Lower leg skin (tissue), 4 donors: ENCODE data around the gene CADM4. TPM values are rescaled to one million over a fixed set of nuclear protein-coding genes. Genes with fewer than 3 reads are reported as not detected.

Experiments
- DNase-seq, 2 donors: peaks; one replicate each; pipeline ENCODE4 v3.0.0-alpha.2; 2019; ENCODE audit warnings: low spot score in 2 of 2
- H3K4me3 ChIP-seq: fragments of 200-600 bp; sonication (generic); 2 replicates; pipeline ENCODE4 v1.5.1; 2017; ENCODE audit warnings: mild to moderate bottlenecking, low read depth; ENCODE audit not compliant: poor library complexity, severe bottlenecking
- POLR2A ChIP-seq, 2 donors: fragments of 450-650 bp; IDR thresholded peaks; one replicate each; pipeline ENCODE4 v1.6.1; 2016 to 2017; ENCODE audit warnings: antibody characterized with exemption in 2 of 2, mild to moderate bottlenecking in 1 of 2, moderate library complexity in 1 of 2
- WGBS, 2 donors: methylation state at CpG; one replicate each; pipeline ENCODE4 v1.1.5; 2018; 5-methylcytosine and 5-hydroxymethylcytosine counted together
- intact Hi-C: fragments of 100-400 bp; cut with DNase I; formaldehyde crosslinking; loops from one replicate; pipeline ENCODE4 v1.15.0; 2023; ENCODE audit warnings: low total_unique reads
- total RNA-seq, 4 donors: library from RNA; depleted of rRNA; stranded (reverse); fragments of >200 nt; gene quantifications; one replicate each; pipeline ENCODE4 v1.1.0, GENCODE V29; 2016
- TF ChIP-seq, protein P1 (sequence below), 3 donors: fragments of 450-650 bp; IDR thresholded peaks; one replicate each; pipeline ENCODE4 v1.5.1; 2016; ENCODE audit warnings: antibody characterized with exemption in 3 of 3, mild to moderate bottlenecking in 3 of 3, moderate library complexity in 2 of 3

CADM4 gene
- total RNA-seq, 4 donors from 2014 or later, result 22.3 to 56.0 (median 29.6) TPM

DNA sequence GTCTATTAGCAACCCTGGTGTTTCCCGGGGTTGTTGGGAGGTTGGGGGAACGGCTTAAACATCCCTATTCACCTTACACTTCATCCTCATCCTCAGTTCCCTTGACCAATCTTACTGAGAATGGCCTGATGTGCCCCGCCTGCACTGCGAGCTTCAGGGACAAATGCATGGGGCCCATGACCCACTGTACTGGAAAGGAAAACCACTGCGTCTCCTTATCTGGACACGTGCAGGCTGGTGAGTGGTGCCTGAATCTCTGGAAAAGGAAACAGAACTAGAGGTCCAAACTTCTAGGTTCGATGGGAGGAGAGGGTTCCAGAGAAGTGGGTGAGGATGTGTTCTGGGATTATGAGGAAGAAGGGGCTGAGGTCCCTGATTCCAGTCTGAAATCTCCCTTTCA, 58.2 kb downstream of the CADM4 start:
- TF ChIP-seq POLR2A (IDR thresholded peaks at IDR 0.05), result no peak
- TF ChIP-seq, protein P1, sequence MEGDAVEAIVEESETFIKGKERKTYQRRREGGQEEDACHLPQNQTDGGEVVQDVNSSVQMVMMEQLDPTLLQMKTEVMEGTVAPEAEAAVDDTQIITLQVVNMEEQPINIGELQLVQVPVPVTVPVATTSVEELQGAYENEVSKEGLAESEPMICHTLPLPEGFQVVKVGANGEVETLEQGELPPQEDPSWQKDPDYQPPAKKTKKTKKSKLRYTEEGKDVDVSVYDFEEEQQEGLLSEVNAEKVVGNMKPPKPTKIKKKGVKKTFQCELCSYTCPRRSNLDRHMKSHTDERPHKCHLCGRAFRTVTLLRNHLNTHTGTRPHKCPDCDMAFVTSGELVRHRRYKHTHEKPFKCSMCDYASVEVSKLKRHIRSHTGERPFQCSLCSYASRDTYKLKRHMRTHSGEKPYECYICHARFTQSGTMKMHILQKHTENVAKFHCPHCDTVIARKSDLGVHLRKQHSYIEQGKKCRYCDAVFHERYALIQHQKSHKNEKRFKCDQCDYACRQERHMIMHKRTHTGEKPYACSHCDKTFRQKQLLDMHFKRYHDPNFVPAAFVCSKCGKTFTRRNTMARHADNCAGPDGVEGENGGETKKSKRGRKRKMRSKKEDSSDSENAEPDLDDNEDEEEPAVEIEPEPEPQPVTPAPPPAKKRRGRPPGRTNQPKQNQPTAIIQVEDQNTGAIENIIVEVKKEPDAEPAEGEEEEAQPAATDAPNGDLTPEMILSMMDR (IDR thresholded peaks at IDR 0.05), result no peak
- DNase-seq, result no peak
- WGBS, 2 donors, result 70 to 80% methylated on average over 7 of the region's 7 CpGs
- intact Hi-C loops, result no loop called here
- H3K4me3 ChIP-seq, result no peak overlapping the region

- intact Hi-C loops, result no loop called here
- no peak for DNase-seq
- TF ChIP-seq, protein P1 (IDR thresholded peaks at IDR 0.05), result no peak
- no peak for TF ChIP-seq POLR2A (IDR thresholded peaks at IDR 0.05)
- no peak overlapping the region for H3K4me3 ChIP-seq
- 83% methylated on average over 3 of the region's 3 CpGs for WGBS, 2 donors
Measured at GRCh38 chr19:43578787-43579186, 60.9 kb downstream of the CADM4 start.

DNA sequence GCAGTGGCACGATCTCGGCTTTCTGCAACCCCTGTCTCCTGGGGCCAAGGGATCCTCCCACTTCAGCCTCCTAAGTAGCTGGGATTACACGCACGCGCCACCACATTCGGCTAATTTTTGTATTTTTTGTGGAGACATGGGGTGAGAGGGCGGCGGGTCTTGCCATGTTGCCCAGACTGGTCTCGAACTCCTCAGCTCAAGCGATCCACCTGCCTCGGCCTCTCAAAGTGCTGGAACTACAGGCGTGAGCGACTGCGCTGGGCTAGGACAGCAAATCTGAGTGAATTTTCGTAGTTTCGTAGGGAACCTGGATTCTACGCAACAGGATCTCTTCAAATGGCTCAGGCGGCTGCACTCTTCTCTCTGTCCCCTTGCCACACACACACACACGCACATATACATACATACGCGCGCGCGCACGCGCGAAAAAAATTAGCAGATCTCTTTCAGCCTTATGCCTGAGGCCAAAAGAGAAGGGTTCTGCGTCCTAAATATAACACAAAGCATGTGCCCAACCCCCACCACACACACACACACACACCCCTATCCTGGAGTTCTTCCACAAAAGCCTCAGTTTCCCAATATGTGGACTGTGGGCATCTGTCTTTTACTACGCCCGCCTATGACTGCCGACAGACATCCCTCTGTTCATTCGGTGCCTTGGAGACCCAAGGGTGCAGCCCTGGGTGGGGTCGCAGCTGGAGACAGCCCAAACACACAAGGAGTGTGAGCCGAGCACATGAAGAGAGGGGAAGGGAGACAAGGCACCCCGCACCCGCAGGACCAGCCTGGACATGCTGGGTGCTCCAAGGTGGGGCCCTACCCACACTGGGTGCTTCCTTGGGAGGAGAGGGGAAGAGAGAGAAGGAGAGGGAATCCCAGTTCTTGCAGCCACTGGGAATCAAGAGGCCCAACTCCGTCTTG, 63.4 kb downstream of the CADM4 start:
- H3K4me3 ChIP-seq, result no peak overlapping the region
- intact Hi-C loops, result no loop called here
- TF ChIP-seq, protein P1 (IDR thresholded peaks at IDR 0.05), result no peak
- no peak for TF ChIP-seq POLR2A (IDR thresholded peaks at IDR 0.05)
- DNase-seq, result no peak
- 49 to 50% methylated on average over 37 of the region's 37 CpGs for WGBS, 2 donors

DNA sequence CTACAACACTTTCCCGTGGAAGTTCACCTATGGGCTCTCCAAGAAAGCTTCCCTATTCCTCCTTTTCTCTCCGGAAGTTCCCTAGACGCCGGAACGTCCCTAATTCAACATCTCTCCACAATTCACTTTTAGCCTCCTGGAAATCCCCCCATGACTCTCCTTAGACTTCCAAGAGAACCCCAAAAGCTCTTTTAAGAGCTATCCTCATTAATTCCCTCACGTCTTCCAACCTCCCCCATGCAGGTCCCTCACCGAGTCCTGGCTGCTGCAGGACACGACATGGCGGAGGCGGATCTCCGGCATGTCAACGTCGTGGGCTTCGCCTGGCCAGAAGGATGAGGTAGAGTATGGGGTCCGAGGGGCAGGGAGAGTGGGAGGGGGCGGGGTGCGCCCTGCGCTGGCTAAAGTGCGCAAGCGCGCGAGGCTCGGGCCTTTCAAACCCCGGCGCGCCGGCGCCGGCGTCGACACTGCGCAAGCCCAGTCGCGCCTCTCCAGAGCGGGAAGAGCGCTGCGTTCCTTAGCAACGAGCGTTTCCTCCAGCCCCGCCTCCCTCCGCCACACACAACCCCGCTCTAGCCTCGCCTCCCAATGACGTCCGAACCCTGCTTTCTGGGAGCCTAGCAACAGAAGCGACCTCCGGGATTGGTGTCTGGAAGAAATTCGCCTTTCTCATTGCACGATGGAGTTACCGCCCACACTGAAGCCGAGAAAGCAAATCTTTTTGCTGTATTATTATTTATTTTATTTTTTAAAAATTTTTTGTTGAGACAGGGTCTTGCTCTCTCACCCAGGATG, 64.3 kb downstream of the CADM4 start, which contains the start of the genes PINLYP and XRCC1:
Gene PINLYP (plus strand): TSS at position 646 of the 795 bp plus-strand sequence. CDS start 1,391 bp downstream, outside the sequence.
Gene XRCC1 (minus strand): TSS at position 372 of the 795 bp plus-strand sequence. CDS start 69 bp downstream, at position 303.
- TF ChIP-seq POLR2A (IDR thresholded peaks at IDR 0.05), result no peak
- TF ChIP-seq, protein P1 (IDR thresholded peaks at IDR 0.05), result no peak
- DNase-seq, result peak; percentile 97 to 99
- peak within 1 kb of the TSS; percentile 65 for H3K4me3 ChIP-seq
- intact Hi-C loops, result no loop called here
- 0 to 1% methylated on average over 46 to 50 of the region's 51 CpGs for WGBS, 2 donors

- DNase-seq, result no peak
- TF ChIP-seq, protein P1 (IDR thresholded peaks at IDR 0.05), result no peak
- peak overlapping the region; percentile 65 for H3K4me3 ChIP-seq
- 26 to 29% methylated on average over 12 of the region's 12 CpGs for WGBS, 2 donors
- intact Hi-C loops, result no loop called here
Measured at GRCh38 chr19:43574424-43575155, 65.1 kb downstream of the CADM4 start.
